HG02678 (cell line): ENCODE data around the gene RAPGEF4.

Experiments used
- ATAC-seq: cut with Tn5 transposase; IDR thresholded peaks from one replicate; pipeline ENCODE4 v1.9.1; 2021; ENCODE audit warnings: mild to moderate bottlenecking, moderate library complexity; ENCODE audit not compliant: unreplicated experiment

The RAPGEF4 gene

GRCh38 chr2:172928756-172929155 is 193.1 kb downstream of the RAPGEF4 start:
- no peak for ATAC-seq

- ATAC-seq = no peak
Observed at GRCh38 chr2:172929644-172930043, 194.0 kb downstream of the RAPGEF4 start.

GRCh38 chr2:172930871-172931255 is 195.2 kb downstream of the RAPGEF4 start:
- ATAC-seq = no peak

- no peak for ATAC-seq
Observed at GRCh38 chr2:172931256-172931894, 195.7 kb downstream of the RAPGEF4 start.

GRCh38 chr2:172931918-172932520 is 196.4 kb downstream of the RAPGEF4 start:
- no peak for ATAC-seq

GRCh38 chr2:172937884-172938712 is 202.5 kb downstream of the RAPGEF4 start:
- no peak for ATAC-seq

GRCh38 chr2:172938713-172939375 is 203.2 kb downstream of the RAPGEF4 start:
- ATAC-seq = no peak

GRCh38 chr2:172943539-172943938 is 207.9 kb downstream of the RAPGEF4 start:
- ATAC-seq = no peak

GRCh38 chr2:172944022-172944793 is 208.6 kb downstream of the RAPGEF4 start:
- ATAC-seq = no peak

- ATAC-seq = no peak
Observed at GRCh38 chr2:172944794-172945509, 209.3 kb downstream of the RAPGEF4 start.

GRCh38 chr2:172945510-172945850 is 209.8 kb downstream of the RAPGEF4 start:
- ATAC-seq = no peak

- no peak for ATAC-seq
Observed at GRCh38 chr2:172947461-172948153, 212.0 kb downstream of the RAPGEF4 start.

- no peak for ATAC-seq
Observed at GRCh38 chr2:172949522-172949921, 213.9 kb downstream of the RAPGEF4 start.

- no peak for ATAC-seq
Observed at GRCh38 chr2:172950565-172950964, 214.9 kb downstream of the RAPGEF4 start.

- no peak for ATAC-seq
Observed at GRCh38 chr2:172951554-172951953, 215.9 kb downstream of the RAPGEF4 start.

GRCh38 chr2:172953411-172953810 is 217.8 kb downstream of the RAPGEF4 start:
- ATAC-seq = no peak

GRCh38 chr2:172953970-172954852 is 218.6 kb downstream of the RAPGEF4 start:
- no peak for ATAC-seq

- ATAC-seq = no peak
Observed at GRCh38 chr2:172955587-172955986, 219.9 kb downstream of the RAPGEF4 start.

GRCh38 chr2:172957734-172958133 is 222.1 kb downstream of the RAPGEF4 start:
- ATAC-seq = no peak
